ENCODE data around the gene RNF183.

The RNF183 gene

DNA sequence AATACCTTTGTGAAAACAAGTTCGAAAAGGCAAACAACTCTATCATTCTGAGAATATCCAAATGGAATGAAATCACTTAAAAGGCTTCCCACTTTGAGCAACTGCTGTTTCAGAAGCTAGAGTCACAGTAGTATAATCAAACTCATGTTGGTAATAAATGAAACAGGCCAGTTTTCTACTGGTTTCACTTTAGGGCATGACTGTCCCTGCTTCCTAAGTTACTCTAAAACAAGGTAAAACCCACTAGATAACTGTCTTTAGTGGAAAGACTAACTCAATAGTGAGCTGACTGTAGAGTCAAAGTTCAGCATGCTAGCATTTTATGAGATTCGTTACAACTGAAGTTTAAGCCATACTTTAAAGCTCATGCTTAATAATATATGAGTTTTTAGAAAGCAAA, 33.8 kb downstream of the RNF183 start:
- Histone ChIP-seq H3K27ac (ENCODE audit: low read depth, low read length) (no peak overlapping the region), H2AK5ac (ENCODE audit: low read length) (no peak overlapping the region), H3K56ac (ENCODE audit: low read length) (no peak overlapping the region), H3K9ac (ENCODE audit: low read length) (no peak overlapping the region), H3K23ac (ENCODE audit: low read length) (no peak overlapping the region), H3K18ac (ENCODE audit: low read length) (no peak overlapping the region), H3K4ac (ENCODE audit: low read depth, low read length) (no peak overlapping the region), H3K4me2 (ENCODE audit: low read length) (no peak overlapping the region), H2BK15ac (replicated peaks; ENCODE audit: low read depth) (no peak overlapping the region), H3K4me3 (ENCODE audit: low read length) (no peak overlapping the region), H4K5ac (ENCODE audit: low read length) (no peak overlapping the region), H3K79me1 (ENCODE audit: low read length) (no peaks in the 10 kb centered on the region), H2BK5ac (ENCODE audit: low read length) (no peak overlapping the region), H3K4me1 (ENCODE audit: control insufficient read depth, low read depth, low read length) (no peaks in the 10 kb centered on the region), H3K36me3 (ENCODE audit: control insufficient read depth, insufficient read depth, low read length) (no peaks in the 10 kb centered on the region), H3K27me3 (ENCODE audit: insufficient read depth, low read length, poor library complexity) (no peaks in the 10 kb centered on the region), H3K79me2 (ENCODE audit: control insufficient read depth, insufficient read depth, low read length) (no peaks in the 10 kb centered on the region), H4K8ac (ENCODE audit: low read depth, low read length) (no peak overlapping the region), H2BK120ac (ENCODE audit: low read depth, low read length) (no peak overlapping the region)
- WGBS (ENCODE audit: extremely low coverage, insufficient coverage, low lambda C conversion rate) = no CpG with 5 or more reads among the region's 2 CpGs
- no peak for DNase-seq

DNA sequence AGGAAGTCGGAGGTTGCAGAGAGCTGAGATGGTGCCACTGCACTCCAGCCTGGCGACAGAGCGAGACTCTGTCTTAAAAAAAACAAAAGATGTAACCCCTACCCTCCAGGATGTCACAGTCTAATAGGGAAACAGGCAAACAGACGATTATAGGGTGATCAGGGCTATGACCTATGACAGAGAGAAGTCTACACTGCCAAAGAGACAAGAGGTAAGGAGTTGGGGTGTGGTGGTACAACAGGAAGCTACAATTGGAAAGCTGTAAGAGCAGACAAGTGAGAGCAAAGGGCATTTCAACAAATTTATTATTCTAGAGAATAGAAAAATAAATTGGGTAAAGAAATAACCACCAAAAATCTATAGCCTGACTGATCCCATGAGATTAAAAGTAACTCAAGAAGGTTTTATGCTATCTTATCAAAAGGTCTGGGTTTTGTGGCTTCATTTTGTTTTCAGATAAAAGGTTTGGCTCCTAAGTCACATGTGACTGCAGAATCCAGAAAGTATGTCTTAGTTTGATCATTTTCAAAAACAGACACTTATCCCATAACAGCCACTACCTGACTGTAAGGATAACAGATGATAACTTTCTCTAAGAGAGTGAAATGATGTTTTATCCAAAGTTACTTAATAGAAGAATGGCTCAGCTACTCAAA, 35.1 kb downstream of the RNF183 start:
- H3K4me2 ChIP-seq (ENCODE audit: low read length) = no peak overlapping the region
- H3K4me3 ChIP-seq (ENCODE audit: low read length) = no peak overlapping the region
- H3K27me3 ChIP-seq (ENCODE audit: insufficient read depth, low read length, poor library complexity) = no peaks in the 10 kb centered on the region
- H2BK5ac ChIP-seq (ENCODE audit: low read length) = no peak overlapping the region
- H3K56ac ChIP-seq (ENCODE audit: low read length) = no peak overlapping the region
- H3K4ac ChIP-seq (ENCODE audit: low read depth, low read length) = no peak overlapping the region
- H3K23ac ChIP-seq (ENCODE audit: low read length) = no peak overlapping the region
- H3K4me1 ChIP-seq (ENCODE audit: control insufficient read depth, low read depth, low read length) = no peaks in the 10 kb centered on the region
- no peak overlapping the region for H3K9ac ChIP-seq (ENCODE audit: low read length)
- no CpG with 5 or more reads among the region's 4 CpGs for WGBS (ENCODE audit: extremely low coverage, insufficient coverage, low lambda C conversion rate)
- no peak overlapping the region for H2AK5ac ChIP-seq (ENCODE audit: low read length)
- H2BK15ac ChIP-seq (replicated peaks; ENCODE audit: low read depth) = no peak overlapping the region
- H3K79me2 ChIP-seq (ENCODE audit: control insufficient read depth, insufficient read depth, low read length) = no peaks in the 10 kb centered on the region
- no peaks in the 10 kb centered on the region for H3K36me3 ChIP-seq (ENCODE audit: control insufficient read depth, insufficient read depth, low read length)
- H2BK120ac ChIP-seq (ENCODE audit: low read depth, low read length) = no peak overlapping the region
- no peak overlapping the region for H4K5ac ChIP-seq (ENCODE audit: low read length)
- H4K8ac ChIP-seq (ENCODE audit: low read depth, low read length) = no peak overlapping the region
- H3K27ac ChIP-seq (ENCODE audit: low read depth, low read length) = no peak overlapping the region
- DNase-seq = no peak
- H3K18ac ChIP-seq (ENCODE audit: low read length) = no peak overlapping the region
- no peaks in the 10 kb centered on the region for H3K79me1 ChIP-seq (ENCODE audit: low read length)

DNA sequence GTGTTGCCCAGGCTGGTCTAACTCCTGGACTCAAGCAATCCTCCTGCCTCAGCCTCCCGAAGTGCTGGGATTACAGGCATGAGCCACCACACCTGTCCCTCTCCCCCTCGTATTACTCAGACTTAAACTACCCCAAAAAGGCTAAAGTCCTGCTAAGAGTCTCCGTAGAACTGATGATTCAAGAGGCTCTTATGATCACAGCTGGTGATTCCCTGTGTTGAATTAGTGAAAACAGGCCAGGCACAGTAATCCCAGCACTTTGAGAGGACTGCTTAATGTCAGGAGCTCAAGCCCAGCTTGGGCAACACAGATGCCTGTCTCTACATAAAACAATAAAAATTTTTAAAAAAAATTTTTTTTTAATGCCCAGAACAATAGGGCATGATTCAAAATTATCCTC, 37.0 kb downstream of the RNF183 start:
- Histone ChIP-seq H3K79me2 (ENCODE audit: control insufficient read depth, insufficient read depth, low read length) (no peaks in the 10 kb centered on the region), H3K4me1 (ENCODE audit: control insufficient read depth, low read depth, low read length) (no peaks in the 10 kb centered on the region), H2BK120ac (ENCODE audit: low read depth, low read length) (no peak overlapping the region), H3K27me3 (ENCODE audit: insufficient read depth, low read length, poor library complexity) (no peaks in the 10 kb centered on the region), H4K5ac (ENCODE audit: low read length) (no peak overlapping the region), H3K23ac (ENCODE audit: low read length) (no peak overlapping the region), H2AK5ac (ENCODE audit: low read length) (no peak overlapping the region), H3K4me2 (ENCODE audit: low read length) (no peak overlapping the region), H3K4ac (ENCODE audit: low read depth, low read length) (no peak overlapping the region), H3K18ac (ENCODE audit: low read length) (no peak overlapping the region), H3K36me3 (ENCODE audit: control insufficient read depth, insufficient read depth, low read length) (no peaks in the 10 kb centered on the region), H3K56ac (ENCODE audit: low read length) (no peak overlapping the region), H3K4me3 (ENCODE audit: low read length) (no peak overlapping the region), H2BK5ac (ENCODE audit: low read length) (no peak overlapping the region), H3K27ac (ENCODE audit: low read depth, low read length) (no peak overlapping the region), H4K8ac (ENCODE audit: low read depth, low read length) (no peak overlapping the region), H2BK15ac (replicated peaks; ENCODE audit: low read depth) (no peak overlapping the region), H3K9ac (ENCODE audit: low read length) (no peak overlapping the region), H3K79me1 (ENCODE audit: low read length) (no peaks in the 10 kb centered on the region)
- WGBS (ENCODE audit: extremely low coverage, insufficient coverage, low lambda C conversion rate) = no CpG with 5 or more reads among the region's 3 CpGs
- no peak for DNase-seq

DNA sequence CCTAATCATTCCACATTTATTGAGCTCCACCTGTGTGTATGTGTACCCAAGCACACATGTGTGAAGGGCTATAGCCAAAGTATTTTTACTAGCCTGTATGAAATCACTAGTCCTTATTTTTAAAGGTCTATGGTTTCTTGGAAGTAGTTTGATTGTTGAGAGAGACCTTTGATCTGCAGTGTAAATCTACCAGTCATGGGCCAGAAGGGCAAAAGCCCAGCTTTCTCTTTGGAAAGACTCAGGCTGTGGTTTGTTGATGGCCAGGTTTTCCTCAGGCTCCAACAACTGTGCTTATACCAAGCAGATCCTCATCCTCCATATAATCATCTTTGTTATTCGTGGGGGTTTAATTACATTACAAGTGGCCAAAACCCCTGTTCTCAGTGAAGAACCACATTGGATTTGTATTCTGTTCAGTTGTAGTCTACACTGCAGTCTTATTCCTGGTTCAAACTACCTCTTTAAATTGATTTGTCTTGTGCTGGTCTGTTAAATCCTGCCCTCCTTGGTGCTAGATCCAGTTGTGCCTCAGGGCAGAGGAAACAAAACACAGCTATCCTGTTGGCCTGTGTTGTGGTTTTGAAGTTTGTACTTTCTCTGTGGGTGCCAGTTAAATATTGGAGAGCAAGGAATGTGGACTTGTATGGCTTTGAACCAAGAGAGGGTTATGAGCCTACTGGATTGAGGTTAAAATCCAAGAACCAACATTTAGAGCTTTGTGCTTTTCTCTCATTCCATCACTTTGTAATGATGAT, 41.1 kb downstream of the RNF183 start:
- Histone ChIP-seq H3K23ac (ENCODE audit: low read length) (no peak overlapping the region), H3K4me3 (ENCODE audit: low read length) (no peak overlapping the region), H4K8ac (ENCODE audit: low read depth, low read length) (no peak overlapping the region), H2BK15ac (replicated peaks; ENCODE audit: low read depth) (no peak overlapping the region), H3K4me2 (ENCODE audit: low read length) (no peak overlapping the region), H4K5ac (ENCODE audit: low read length) (no peak overlapping the region), H2BK120ac (ENCODE audit: low read depth, low read length) (no peak overlapping the region), H3K27me3 (ENCODE audit: insufficient read depth, low read length, poor library complexity) (no peaks in the 10 kb centered on the region), H3K79me1 (ENCODE audit: low read length) (no peaks in the 10 kb centered on the region), H3K18ac (ENCODE audit: low read length) (no peak overlapping the region), H3K4me1 (ENCODE audit: control insufficient read depth, low read depth, low read length) (no peaks in the 10 kb centered on the region), H3K27ac (ENCODE audit: low read depth, low read length) (no peak overlapping the region), H3K56ac (ENCODE audit: low read length) (no peak overlapping the region), H2AK5ac (ENCODE audit: low read length) (no peak overlapping the region), H3K9ac (ENCODE audit: low read length) (no peak overlapping the region), H3K36me3 (ENCODE audit: control insufficient read depth, insufficient read depth, low read length) (peaks cover 1% of the 10 kb centered on the region), H3K4ac (ENCODE audit: low read depth, low read length) (no peak overlapping the region), H2BK5ac (ENCODE audit: low read length) (no peak overlapping the region), H3K79me2 (ENCODE audit: control insufficient read depth, insufficient read depth, low read length) (no peaks in the 10 kb centered on the region)
- DNase-seq = no peak
- WGBS (ENCODE audit: extremely low coverage, insufficient coverage, low lambda C conversion rate) = no CpG with 5 or more reads among the region's 1 CpG

DNA sequence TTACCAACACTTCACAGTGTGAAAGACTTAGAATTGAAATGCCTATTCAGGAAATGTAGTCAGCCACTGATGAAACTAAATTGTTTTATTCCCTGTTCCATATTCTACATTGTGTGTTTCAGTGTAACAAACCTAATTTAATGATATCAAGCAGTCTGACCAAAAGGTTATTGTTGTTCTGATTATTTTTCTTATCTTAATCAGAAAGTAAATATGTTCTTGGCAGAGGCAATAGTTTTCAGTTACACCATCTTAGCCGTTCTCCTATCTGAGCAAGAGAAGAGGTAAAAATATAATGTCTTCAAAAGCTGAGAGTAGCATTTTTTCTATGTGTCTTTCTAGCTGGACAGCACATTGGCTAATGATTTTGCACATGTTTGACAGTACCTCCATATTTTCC, 44.9 kb downstream of the RNF183 start:
- H2AK5ac ChIP-seq (ENCODE audit: low read length) = no peak overlapping the region
- H3K27me3 ChIP-seq (ENCODE audit: insufficient read depth, low read length, poor library complexity) = no peaks in the 10 kb centered on the region
- no peak overlapping the region for H4K5ac ChIP-seq (ENCODE audit: low read length)
- H3K36me3 ChIP-seq (ENCODE audit: control insufficient read depth, insufficient read depth, low read length) = peaks cover 1% of the 10 kb centered on the region
- H3K4me2 ChIP-seq (ENCODE audit: low read length) = no peak overlapping the region
- no peak overlapping the region for H3K56ac ChIP-seq (ENCODE audit: low read length)
- H3K4me3 ChIP-seq (ENCODE audit: low read length) = no peak overlapping the region
- no peak overlapping the region for H2BK15ac ChIP-seq (replicated peaks; ENCODE audit: low read depth)
- H3K4me1 ChIP-seq (ENCODE audit: control insufficient read depth, low read depth, low read length) = no peaks in the 10 kb centered on the region
- H3K23ac ChIP-seq (ENCODE audit: low read length) = no peak overlapping the region
- H3K9ac ChIP-seq (ENCODE audit: low read length) = no peak overlapping the region
- H4K8ac ChIP-seq (ENCODE audit: low read depth, low read length) = no peak overlapping the region
- no peak for DNase-seq
- no peak overlapping the region for H3K18ac ChIP-seq (ENCODE audit: low read length)
- no peak overlapping the region for H2BK5ac ChIP-seq (ENCODE audit: low read length)
- H3K27ac ChIP-seq (ENCODE audit: low read depth, low read length) = no peak overlapping the region
- H3K79me2 ChIP-seq (ENCODE audit: control insufficient read depth, insufficient read depth, low read length) = no peaks in the 10 kb centered on the region
- WGBS (ENCODE audit: extremely low coverage, insufficient coverage, low lambda C conversion rate) = no CpG with 5 or more reads among the region's 1 CpG
- H3K79me1 ChIP-seq (ENCODE audit: low read length) = no peaks in the 10 kb centered on the region
- no peak overlapping the region for H3K4ac ChIP-seq (ENCODE audit: low read depth, low read length)
- H2BK120ac ChIP-seq (ENCODE audit: low read depth, low read length) = no peak overlapping the region
